Peyer's patch (tissue), 4 donors: ENCODE results near the gene LRRC42.

ENCODE experiments used
- POLR2A ChIP-seq, 2 donors: fragments of 450-650 bp; IDR thresholded peaks; one replicate each; pipeline ENCODE4 v1.5.1; 2017; ENCODE audit warnings: antibody characterized with exemption in 2 of 2, mild to moderate bottlenecking in 2 of 2, moderate library complexity in 2 of 2
- TF ChIP-seq, protein P1 (sequence below), 6 experiments: fragments of 450-650 bp in 4 of 6; fragments of 200-600 bp in 2 of 6; sonication (generic) in 1 of 6; IDR thresholded peaks; one replicate each; pipeline ENCODE4 v1.5.1; 2017 to 2019; ENCODE audit warnings: antibody characterized with exemption in 6 of 6, mild to moderate bottlenecking in 3 of 6, moderate library complexity in 1 of 6

DNA sequence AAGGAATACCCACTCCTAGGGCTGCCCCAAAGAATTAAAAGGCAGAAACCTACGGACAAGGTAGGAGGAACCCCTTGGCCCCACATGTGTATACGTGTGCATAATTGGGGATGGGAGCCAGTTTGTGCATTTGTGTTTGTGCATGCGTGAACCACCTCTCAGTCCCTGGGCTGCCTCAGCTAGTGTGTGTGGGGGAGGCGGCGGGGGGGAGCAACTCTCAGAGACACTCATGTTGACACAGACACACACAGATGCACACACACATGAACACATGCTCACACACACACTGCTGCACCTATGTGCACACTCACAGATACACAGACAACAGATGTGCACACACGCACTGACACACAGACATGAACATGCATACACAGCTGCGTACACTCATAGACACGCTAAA is 66.7 kb downstream of the LRRC42 start:
- TF ChIP-seq, protein P1, sequence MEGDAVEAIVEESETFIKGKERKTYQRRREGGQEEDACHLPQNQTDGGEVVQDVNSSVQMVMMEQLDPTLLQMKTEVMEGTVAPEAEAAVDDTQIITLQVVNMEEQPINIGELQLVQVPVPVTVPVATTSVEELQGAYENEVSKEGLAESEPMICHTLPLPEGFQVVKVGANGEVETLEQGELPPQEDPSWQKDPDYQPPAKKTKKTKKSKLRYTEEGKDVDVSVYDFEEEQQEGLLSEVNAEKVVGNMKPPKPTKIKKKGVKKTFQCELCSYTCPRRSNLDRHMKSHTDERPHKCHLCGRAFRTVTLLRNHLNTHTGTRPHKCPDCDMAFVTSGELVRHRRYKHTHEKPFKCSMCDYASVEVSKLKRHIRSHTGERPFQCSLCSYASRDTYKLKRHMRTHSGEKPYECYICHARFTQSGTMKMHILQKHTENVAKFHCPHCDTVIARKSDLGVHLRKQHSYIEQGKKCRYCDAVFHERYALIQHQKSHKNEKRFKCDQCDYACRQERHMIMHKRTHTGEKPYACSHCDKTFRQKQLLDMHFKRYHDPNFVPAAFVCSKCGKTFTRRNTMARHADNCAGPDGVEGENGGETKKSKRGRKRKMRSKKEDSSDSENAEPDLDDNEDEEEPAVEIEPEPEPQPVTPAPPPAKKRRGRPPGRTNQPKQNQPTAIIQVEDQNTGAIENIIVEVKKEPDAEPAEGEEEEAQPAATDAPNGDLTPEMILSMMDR (IDR thresholded peaks at IDR 0.05): no peak
- TF ChIP-seq POLR2A (IDR thresholded peaks at IDR 0.05): no peak
